CD1c-positive myeloid dendritic cell (primary cell): ENCODE measurements around the gene CCDC85C.

Experiments used
- DNase-seq: peaks from one replicate; pipeline ENCODE4 v3.0.0-alpha.2; 2016; ENCODE audit errors: extremely low spot score

Gene CCDC85C

DNA sequence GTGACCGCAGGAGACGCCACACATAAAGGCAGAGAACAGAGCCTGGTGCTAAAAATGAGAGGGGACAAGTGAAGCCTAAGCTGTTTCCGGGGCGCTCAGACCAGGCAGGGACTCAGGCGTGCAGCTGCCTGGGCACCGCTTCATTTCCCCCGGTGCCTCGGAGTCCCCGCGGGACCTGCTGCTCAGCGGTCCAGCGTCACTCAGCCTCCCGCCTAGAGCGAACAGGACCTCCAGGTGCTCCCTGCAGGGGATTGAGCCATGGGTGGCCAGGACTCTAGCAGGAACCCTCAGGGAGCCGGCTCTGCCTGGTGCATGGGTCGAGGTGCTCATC lies 31.0 kb downstream of the CCDC85C start:
- no peak for DNase-seq

DNA sequence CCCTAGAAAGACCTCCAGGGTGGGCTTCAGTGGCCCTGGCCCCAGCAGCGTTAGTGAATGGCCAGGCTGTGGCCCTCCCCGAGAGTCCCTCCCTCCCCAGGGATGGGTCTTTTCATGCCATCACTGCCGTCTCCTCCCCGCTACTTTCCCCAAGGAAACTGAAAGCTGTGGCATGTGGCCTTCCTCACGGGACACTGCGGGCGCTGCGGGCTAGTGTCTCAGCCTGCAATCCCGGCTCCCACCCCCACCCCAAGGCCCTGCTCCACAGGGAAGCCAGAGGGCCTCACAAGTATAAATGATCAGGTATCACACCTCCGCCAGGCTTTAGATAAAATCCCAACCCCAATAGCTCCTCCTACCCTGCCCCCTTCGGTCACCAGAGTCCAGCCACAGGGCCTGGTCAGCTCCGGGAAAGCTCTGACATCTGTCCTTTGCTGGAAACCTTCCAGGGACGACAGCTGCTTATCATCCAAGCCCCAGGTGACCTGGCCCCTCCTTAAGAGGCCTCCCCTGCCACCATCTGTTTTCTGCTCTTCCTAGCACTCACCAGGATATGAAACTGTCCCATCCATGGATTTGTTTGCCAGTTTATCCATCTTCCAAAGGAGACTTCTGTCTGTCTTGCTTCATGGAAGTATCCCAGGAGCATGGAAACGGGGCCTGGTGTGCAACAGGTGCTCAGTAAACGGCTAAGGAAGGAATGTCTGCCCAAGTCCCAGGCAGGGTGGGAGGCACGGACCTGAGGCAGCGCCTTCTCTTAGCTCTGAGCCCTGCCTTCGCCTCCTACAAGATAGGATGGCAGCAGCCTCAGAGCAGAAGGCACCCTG lies 31.6 kb downstream of the CCDC85C start:
- DNase-seq: no peak

DNA sequence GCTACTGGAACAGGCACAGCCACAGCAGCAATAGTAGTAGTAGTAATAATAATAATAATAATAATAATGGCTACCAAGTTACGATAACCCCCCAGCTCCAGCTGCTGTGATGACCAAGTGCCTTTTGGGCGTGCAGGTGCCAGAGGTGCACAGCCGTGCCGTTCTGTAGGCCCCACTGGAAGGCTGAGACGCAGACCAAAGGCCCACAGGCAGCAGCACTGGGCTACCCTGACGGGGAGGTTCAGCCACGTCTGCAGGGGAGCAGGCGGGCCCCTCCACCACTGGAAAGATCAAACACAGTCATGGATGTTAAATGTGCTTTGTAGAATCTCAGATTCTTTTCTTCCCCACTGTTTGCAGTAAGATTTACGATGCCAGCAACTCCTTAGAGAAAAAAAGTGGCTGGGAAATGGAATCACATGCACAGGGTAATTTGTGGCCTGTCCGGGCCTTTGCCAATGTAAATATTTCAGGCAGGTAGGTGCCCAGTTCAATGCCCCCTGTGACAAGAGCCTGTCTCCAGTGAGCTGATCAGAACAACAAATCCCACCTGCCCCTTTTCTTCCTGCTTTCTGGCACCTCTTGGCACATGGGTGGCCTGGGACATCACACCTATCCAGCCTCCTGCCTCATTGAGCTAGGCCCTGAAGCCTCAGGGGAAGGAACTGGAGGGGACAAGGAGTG lies 32.6 kb downstream of the CCDC85C start:
- DNase-seq: no peak

DNA sequence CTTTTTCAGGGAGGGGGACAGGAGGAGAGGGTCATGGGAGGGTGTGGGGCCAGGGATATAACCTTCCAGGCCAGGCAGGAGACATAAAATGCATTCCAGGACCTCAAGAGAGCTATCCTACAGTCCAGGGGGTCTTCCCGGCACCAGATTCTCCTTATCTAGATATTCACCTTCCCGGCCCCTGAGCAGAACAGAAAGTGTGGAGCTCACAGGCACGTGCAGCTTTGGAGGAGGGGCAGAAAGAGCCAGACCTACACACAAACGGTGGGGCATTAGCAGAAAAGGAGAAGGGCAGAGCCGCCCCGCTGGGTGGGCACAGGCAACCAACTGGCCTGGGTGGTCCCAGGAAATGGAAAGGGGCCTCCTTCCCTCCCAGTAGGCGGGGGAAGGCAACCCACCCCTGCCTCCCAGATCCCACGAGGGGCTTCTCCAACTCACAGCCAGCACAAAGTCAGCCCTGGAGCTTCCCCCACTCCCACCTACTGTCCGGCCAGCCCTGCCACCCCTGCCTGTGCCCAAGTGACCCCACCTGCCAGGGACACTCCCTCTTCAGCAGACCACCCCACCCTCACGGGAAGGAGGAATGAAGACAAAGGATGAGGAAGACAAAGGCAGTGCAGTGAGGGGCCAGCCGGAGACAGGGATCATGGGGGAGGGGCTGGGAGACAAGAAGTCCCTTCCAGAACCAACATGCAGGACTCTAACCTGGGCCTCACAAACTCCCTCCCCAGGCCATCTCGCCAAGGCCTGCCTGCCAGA lies 33.3 kb downstream of the CCDC85C start:
- no peak for DNase-seq

DNA sequence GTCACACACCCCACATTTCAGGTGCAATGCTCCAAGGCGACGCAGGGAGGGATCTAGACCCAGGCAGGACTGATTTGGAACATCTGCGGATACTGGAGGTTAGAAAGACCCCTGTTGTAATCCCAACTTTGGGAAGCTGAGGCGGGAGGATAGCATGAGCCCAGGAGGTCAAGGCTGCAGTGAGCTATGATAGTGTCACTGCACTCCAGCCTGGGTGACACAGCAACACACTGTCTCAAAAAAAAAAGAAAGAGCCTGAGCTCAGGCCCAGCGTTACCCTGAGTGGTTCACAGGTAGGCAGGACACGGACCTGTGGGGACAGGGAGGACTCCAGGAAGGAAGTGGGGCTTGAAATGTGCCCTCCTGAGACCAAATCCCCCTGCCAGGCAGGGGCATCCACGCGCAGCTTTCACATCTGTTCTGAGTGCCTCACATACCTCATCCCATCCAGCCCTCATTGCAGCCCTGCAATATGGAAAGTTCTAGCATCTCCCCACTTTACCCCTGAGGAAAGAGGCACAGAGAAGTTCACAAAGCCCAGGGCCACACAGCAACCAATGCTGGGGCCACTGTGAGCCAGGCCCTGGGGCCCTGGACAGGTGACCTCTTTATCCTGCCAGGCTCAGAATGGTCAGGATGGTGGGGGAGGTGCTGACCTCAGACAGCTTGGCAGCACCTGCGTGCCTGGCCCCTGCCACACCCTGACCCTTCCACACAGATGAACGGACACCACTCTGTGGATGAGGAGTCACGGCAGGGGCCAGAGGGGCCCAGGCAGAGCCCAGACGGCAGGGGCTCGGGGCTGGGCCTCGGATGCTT lies 34.1 kb downstream of the CCDC85C start:
- no peak for DNase-seq

DNA sequence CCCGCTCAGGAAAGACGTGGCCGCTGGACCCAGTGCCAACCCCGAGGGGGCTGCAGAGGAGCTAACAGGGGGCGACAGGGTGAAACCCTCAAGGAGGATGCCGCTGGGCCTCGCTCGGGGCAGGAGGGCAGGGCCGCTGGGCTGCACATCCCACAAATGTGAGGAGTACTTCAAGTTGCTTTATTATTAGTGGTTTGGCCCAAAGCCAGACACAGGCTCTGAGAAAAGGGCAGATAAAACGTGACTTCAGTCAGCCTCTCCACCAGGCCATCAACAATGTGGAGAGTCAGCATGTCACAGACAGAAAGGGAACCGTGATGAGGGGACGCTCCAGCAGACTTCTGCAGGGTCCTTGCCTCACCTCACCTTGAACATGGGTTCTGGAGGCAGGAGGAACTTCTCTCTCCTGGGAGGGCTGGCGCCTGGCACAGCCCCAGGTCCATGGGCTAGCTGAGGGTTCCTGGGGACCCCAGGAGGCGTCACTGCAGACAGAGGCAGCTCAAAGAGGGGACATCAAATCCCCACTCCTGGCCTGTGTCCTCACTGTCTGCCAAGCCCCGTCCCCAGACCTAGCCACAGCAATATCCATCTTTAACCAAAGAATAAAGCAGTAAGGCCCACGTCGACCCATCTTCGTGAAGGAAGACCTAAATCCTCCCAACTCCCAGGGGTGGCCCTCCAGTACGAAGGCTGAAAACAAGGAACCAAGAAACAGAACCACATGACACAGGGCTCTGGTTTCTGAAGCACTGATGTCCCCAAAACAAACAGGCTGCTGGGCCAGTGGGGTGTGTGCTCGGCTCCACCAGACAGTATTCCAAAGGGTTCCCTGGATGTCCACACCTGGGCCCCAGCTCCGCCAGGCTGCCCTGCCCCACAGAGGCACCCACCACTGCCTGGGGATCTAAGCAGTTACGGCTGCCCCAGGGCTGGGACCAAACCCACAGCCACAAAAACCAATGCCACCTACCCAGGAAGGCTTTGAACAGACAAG lies 35.1 kb downstream of the CCDC85C start:
- peak; percentile 17 for DNase-seq

DNA sequence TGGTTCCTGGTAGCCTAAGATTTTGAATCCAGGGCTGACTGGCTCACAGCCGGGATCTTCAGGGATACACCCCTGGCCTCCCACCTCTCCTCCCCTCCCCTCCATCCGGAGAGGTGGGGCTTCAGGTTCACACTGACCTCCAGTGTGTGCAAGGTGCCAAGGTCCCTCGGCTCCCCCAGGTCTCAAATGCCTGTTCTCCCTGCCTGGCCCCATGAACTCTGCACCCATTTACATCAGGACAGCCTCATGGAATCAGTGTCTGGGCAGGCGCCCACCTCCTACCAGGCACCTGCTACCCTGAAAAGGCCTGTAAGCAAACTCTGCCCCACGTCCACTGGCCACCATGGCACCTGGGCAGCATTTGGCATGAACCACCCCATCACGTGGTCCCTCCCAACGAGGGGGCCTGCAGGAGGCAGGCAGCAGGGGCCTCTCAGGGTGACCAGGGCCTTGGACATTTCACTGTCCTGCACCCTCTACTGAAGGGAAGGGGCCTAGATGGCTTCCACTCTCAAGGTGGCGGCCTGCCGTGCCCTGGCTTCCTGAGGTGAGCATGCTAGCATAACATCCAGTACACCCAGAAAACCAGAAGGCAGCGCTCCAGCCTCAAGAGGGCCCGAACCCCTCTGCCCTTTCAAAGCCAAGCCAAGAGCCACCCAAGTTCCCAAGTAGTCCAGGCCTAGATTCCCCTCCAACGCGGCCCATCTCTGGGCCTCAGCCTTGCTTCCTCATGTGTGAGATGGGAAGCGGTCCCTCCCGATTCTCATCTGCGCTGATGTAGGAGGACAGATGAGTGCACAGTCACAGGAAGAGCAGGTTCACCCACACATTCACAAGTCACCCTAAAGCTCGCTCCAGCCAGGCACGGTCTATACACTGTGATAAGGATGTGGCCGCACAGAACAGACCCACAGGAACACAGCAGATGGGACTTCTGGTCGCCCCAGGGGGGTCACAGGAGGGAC lies 37.3 kb downstream of the CCDC85C start:
- no peak for DNase-seq

DNA sequence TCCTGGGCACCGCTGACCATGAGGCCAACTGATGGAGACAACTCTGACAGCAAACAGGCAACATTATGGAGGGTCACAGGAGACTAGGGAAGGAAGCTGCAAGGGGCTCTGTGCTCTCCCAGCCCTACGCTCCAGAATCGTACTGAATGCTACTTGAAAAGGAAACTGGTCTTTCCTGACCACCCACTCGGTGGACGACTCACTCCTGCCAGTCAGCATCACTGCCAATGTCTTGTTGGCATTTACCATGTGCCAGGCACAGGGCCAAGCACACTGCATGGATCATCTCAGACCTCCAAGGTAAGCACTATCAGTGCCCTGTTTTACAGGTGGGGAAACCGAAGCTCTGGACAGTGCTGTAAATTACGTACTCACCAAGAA lies 38.0 kb downstream of the CCDC85C start:
- no peak for DNase-seq

DNA sequence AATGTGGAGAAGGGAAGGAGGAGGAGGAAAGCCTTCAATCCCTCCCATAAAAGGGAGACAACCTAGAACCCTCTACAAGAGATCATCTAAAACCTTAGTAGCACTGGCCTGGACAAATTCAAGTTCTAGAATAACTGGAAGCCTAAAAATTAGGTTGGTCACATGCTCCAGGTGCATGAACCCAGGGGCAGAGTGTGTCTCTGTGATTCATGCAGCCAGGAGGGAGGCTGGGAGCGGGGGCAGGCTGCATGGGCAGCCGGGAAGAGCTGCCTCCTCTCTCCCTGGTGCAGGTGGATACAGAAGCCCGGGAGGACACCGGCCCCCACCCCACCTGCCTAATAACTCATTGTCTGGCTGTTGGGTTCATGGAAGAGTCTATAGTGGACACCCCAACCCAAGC lies 38.6 kb downstream of the CCDC85C start:
- no peak for DNase-seq

DNA sequence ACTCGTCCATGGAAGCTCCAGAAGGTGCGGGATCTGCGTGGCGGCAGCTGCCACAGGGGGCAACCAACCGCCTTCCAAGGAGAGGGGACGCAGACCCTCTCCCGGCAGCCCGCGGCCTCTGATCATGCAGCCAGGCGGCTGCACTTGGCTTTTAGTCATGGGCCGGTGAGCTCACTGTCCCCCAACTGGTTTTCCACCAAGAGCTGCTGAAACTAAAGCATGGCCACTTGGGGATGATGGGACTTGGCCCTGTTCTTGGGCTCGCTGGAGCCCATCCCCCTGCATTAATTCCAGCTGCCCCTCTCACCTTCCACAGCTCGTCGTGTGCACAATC lies 39.1 kb downstream of the CCDC85C start:
- no peak for DNase-seq

DNA sequence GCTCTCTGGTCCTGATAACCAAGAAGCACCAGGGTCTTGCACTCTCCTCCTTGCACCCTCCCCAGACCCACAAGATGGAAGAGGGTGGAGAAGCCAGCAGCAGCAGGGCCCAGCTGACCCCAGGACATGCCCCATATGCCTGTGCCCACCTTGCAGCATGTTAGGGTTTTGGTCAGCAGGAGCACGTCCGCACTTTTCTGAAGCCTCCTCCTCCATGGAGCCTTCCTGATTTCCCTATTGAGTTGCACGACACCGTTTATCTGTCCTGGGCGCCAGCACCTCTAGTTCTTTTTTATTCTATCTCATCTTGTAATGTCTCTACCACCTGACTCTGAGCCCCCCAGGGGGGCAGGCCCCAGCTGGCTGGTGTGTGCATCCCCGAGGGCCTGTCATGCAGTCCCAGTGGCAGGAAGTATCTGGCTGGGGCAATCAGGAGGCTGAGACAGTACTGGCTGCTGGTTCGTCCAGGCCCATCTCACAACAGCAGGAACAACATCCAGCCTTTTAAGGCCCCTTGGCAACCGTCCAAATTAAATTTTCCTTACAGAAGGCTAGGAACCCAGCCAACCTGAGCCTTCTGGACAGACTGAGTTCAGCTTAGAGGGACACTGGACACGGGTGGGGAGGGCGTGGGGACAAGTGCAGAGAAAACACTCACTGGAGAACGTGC lies 39.6 kb downstream of the CCDC85C start:
- no peak for DNase-seq

DNA sequence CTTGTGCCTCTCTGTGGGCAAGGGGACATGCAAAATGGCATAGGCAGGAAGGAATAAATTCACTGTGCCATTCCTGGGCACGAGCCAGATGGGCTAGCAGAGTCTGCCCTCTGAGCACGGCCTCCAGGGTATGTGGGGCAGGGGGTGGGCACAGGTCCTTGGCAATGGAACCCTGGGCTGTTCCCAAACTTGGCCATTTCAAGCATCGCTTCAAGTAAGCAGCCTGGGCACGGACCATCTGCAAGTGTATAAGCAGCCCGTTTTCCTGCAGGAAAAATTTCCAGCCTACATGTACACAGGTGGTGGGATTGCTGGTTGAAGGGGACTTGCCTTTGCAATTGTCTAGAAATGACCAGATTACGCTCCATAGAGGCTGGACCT lies 40.3 kb downstream of the CCDC85C start:
- DNase-seq: no peak

DNA sequence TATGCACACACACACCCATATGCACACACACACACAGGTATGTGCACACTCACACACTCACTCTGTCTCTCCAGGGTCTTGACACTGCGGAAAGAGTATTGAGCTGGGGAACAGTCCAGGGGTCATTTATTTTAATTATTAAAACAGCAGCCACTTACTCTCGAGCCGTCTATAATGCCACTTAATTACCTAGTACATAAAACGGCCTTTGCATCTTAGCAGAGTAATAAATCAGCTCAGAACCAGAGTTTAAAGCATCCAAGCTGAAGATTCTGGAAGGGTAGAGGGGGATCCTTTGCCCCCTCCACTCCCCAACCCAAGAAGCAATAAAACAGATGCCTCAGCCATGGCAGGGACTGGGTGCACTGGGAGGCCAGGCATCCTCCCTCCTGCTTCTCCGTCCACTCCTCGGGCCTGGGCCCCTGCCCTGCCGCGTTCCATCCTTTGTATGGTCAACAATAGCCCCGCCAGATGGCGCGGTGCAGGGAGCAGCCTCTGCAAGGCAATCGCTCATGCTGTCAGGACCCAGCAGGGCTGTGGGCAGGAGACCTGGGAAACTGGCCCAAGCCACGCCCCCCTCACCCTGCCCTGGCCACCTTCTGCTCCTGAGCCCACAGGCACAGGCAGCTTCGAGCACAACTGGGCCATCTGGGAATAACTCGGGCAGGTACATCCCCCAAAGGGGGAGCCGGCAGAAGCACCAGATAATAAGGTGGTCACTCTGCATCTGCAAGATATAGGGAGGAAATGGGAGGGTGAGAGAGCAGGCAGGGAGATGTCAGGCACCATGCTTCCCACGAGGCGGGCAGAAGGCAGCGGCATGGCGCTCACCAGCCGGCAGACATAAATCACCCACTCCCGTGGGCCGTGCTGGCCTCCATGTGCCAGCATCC lies 40.9 kb downstream of the CCDC85C start:
- no peak for DNase-seq

DNA sequence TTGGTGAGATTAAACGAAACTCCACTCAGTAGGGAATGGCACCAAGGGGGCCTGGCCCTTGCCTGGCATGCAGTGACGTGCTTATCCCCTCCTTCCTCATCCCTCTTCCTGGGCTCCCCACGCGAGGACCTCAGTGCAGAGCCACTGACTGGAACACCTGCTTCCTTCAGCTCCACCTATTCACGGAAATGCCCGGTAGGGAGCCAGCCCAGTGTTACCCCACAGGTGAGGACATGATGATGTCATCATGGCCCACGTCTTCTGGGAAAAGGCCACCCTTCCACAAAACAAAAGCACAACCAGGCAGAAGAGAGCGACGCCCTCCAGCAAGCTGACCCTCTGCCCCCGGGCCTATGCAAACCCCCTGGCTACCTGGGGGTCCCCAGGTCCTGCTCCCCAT lies 42.1 kb downstream of the CCDC85C start:
- DNase-seq: no peak

DNA sequence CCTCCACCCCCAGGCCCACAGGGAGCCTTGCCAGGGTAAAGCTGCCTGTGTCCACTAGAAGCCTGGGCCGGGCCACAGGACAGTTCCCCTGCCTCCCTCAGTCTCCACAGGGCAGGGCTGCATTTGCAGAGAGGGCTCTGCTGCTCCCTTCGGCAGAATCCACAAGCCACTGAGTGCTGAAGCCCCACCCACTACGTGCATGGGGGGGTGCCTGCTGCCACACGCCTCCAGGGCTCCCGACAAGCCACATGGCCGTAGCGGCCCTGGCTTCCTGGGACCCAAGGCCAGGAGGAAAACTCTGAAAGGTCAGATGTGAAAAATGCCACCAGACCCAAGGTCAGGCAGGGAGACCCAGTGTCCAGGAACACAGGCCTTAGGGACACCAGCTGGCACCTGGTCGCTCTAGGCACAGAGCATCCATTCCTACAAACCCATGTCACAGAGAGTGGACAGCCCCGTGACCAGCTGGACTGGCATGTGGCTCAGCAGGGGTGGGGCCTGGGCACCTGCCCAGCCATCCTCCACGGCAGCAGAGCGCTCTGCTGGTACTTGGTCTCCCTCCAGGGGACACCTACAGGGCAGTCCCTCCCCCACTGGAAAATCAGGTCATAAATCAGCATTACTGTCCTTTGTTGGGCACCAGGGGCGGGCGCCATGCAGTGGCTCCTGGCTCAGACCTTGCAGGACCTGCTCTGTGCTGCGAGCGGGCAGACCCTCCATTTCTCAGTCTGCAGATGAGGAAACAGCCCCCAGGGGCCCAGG lies 42.9 kb downstream of the CCDC85C start:
- DNase-seq: no peak

DNA sequence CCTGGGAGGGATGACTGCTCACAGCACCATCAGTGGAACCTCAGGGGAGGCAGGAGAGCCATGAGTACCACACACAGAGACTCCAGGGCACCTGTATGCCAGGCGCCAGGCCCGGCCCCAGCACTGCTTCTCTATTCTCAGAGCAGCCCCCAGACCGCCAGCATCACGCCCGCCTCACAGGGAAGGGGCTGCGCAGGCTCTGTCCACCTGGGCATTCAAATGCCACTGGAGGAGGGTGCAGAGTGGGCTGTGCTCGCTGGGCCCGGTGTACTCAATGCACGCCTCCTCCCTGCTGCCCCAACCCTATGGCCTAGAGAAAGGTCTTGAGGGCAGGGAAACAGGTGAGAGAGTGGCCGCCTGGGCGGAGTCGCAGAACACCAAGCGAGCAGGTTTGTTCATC lies 43.6 kb downstream of the CCDC85C start:
- DNase-seq: no peak

DNA sequence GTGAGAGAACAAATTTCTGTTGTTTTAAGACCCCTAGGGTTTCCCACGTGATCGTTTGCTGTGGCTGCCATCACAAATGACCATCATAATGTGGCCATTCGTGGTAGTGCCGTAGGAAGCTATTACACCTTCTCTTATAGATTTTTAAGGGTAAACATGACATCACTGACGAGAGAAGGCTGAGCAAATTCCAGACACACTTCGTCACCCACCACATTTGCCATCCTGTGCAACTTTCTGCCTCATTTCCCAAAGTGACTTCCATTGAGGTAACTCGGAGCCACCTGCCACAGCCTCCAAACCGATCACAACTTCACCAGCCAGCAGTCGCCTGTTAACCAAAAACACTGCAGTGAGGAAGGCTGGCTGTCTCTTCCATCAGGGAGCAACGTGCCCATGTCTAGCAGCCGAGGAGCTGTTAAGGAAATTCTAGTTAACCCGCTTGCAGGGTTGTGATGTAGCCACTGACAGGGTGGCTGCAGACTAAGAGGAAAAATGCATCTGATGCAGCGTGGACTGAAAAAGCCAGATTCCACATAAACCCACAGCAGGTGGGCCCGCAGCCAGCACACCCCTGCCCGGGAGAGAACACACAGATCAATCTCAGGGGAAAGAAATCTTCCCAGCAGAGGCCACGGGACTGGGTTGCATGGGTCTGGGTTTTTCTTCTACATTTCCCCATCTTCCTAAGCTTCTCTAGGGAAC lies 44.6 kb downstream of the CCDC85C start:
- DNase-seq: no peak
